ENCODE data around the gene EFCAB12.

The EFCAB12 gene

GRCh38 chr3:129445471-129445870 lies 17.0 kb upstream of the EFCAB12 start:
- no peak for DNase-seq (ENCODE audit: low read depth)

DNA sequence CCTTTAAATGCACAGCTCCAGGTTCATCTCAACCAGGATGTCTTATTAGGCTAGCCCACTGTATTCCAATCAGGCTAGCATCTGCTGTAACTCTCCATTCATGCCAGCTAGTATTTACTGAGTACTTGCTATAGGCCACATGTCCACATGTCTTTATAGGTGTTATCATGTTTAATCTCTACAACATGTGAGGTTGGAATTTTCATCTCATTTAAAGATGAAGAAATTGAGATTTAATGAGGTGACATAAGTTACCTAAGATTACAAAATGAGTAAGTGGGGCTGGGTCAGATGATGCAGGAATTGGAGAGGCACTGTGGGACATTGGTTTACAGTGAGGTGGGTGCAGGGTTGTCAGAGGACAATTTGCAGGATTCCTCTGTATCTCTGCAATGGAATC lies 14.5 kb upstream of the EFCAB12 start:
- no peak for DNase-seq (ENCODE audit: low read depth)

DNA sequence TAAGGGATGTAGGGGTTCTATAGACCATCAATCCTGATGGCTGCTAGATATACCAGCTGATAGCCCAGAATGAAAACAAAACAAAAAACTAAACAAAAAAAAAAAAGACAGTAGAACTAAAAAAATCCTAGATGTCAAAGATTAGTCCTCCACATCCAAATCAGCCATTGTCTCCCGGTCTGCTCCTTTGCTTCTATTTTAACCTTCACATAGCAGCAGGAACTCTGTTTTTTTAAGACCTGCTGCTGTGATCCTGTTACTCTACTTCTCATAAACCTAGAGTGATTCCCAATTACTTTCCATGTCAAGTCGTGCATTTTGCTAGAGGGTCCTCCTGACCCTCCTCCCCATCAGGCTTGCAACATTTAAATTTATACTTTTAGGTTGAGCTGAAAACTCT lies 14.1 kb upstream of the EFCAB12 start:
- DNase-seq (ENCODE audit: low read depth), result no peak

DNA sequence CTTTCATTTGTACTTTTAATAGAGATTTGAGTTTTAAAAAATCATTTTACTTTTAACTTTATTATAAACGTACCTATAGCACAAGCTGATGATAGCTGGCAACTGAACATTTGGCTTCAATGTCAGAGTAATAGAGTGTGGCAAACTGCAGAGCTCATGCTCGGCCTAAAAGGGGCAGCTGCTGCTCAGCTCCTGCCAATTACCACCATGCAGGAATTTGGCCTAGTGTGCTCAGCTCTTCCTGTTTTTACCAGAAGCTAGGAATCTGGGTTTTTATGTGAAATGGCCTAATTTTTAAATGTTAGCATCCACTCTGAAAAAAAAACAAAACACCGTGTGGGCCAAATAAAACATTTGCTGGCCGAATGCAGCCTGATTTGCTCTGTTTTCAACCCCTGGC lies 13.3 kb upstream of the EFCAB12 start:
- no peak for DNase-seq (ENCODE audit: low read depth)

- no peak for DNase-seq (ENCODE audit: low read depth)
Measured at GRCh38 chr3:129441215-129441614, 12.8 kb upstream of the EFCAB12 start.

GRCh38 chr3:129440618-129441190 lies 12.3 kb upstream of the EFCAB12 start:
- DNase-seq (ENCODE audit: low read depth), result no peak

GRCh38 chr3:129439817-129440617 lies 11.6 kb upstream of the EFCAB12 start, which contains the start of the genes IFT122 and MBD4:
Gene IFT122, plus strand, starts transcription at chr3:129440224. Its CDS starts 107 bp downstream, at chr3:129440331.
Gene MBD4, minus strand, starts transcription at chr3:129439948. Its CDS starts 115 bp downstream, at chr3:129439833.
- DNase-seq (ENCODE audit: low read depth), result peak; percentile 98

DNA sequence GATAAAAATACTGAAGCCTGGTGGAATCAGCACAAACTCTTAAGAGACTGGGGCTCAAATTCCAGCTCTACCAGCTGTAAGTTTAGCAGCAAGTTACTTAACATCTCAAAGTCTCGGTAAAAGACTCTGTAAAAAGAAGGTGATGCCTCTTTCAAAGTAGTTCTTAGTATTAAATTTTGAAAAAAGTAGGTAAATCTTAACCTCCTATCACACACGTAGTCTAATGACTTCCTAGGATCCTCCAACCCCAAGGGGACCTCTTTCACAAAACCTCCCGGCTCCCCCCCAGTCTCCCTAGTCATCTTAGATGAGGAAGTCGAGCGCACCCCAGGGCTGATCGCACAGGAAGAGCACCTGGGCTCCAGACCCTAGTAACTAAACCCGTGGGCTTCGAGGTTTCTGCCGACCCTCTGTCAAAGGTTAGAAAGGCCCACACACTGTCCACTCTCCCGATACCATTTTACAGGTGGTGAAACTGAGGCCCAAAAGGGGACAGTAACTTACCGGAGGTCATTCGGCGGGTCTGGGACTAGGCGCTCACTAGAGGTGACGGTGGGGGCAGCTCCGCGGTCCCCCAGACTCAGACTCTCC lies 10.9 kb upstream of the EFCAB12 start:
- no peak for DNase-seq (ENCODE audit: low read depth)

GRCh38 chr3:129435367-129435766 lies 6.9 kb upstream of the EFCAB12 start:
- DNase-seq (ENCODE audit: low read depth), result no peak

GRCh38 chr3:129434140-129434539 lies 5.7 kb upstream of the EFCAB12 start:
- no peak for DNase-seq (ENCODE audit: low read depth)

DNA sequence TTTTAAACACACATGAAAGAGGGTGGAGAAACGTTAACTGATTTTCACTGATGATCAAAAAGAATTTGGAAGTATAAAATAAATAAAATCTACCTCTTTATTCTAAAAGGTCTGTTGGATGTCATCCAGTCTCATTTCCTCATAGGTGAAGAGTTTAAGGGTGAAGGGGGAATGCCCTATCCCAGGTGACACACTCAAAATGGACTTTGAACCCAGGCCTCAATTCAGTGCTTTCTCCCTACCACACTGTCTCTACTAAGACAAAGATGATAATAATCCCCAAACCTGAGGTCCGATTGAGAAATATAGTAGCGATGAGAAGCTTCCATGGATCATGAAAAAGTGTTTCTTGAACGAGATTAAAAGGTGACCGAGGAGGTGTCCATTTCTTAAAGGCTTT lies 5.1 kb upstream of the EFCAB12 start:
- DNase-seq (ENCODE audit: low read depth), result no peak

DNA sequence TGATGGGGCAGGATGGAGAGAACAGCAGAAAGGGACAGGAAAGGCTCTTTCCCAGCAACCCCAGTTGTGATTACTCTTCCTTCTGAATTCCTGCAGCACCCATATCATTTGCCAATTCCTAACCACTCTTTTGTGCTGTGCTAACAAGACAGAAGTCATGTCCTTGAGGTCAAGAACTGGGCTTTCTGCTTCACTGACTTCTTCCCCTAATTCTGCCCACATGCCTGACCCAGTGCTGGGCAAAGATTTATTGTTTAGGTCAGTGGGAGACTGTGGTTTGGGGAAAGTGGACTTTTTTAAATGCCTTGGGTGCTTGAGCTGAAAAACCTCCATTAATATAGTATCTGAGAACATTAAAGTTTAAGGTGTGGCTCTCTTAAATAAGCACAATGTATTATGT lies 4.2 kb upstream of the EFCAB12 start:
- DNase-seq (ENCODE audit: low read depth), result no peak

GRCh38 chr3:129432036-129432435 lies 3.6 kb upstream of the EFCAB12 start:
- DNase-seq (ENCODE audit: low read depth), result no peak

DNA sequence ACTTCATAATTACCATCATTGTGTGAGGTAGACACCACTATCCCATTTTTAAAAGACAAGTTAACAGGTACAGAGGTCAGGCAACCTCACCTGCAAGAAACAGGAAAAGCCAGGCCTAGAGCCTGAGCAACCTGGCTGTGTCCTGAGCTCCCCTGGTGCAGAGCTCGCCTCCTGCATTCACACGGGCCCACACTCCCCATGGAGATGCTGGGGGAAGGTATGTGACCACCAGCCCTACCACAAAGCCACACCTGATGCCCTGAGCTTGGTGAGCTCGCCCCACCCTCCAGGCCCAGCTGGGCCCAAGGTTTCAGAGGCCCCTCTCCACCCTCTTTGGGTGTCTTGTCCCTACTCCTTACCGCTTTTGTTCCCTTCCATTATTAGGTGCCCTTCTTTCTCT lies 1.2 kb upstream of the EFCAB12 start:
- no peak for DNase-seq (ENCODE audit: low read depth)

DNA sequence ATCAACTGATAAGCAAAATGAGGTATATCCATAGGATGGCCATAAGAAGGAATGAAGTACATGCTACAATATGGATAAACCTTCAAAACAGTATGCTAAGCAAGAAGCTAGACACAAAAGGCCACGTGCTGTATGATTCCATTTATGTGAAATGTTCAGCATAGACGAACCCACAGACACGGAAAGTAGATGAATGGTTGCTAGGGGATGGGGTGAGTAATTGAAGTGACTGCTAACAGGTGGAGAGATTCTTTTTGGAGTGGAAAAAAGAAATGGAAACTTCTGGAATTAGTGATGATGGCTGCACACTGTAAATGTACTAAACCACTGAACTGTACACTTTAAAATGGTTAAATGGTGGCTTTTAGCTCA lies 630 bp upstream of the EFCAB12 start:
- no peak for DNase-seq (ENCODE audit: low read depth)

DNA sequence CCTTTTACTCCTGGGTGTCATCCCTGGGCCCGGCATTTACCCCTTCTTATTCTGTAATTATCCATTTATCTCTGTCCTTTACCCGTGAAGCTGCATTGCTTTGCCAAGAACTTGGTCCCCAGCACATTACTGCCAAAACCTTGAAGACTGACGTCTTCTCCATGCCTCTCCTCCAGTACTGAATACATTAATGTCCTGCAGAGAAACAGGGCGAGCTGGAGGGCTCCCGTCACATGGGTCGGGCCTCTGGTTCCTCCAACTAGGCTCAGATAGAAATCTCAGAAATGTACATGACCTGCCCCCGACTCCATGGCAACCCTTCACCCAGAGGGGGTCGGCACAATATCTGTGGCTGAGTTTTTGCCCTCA lies 445 bp downstream of the EFCAB12 start:
- no peak for DNase-seq (ENCODE audit: low read depth)

GRCh38 chr3:129425619-129426018 lies 2.8 kb downstream of the EFCAB12 start:
- DNase-seq (ENCODE audit: low read depth), result no peak

DNA sequence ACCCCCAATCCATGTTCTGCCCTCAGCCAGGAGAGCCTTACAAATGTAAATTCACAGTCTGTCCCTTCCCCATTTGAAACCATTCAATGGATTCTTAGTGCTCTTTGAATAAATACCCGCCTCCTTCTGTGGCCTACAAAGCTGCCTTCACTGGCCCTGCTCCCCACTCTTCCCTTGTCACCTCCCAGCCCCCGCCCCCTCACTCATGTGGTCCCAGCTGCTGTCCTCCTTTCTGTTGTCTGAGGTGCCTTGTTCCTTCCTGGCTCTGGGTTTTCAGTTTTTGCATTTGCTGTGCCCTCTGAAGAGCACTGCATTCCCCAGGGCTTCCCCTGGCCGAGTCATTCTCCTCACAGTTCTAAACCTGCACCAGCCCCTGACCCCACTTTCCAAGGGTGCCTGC lies 3.2 kb downstream of the EFCAB12 start:
- no peak for DNase-seq (ENCODE audit: low read depth)

GRCh38 chr3:129424185-129424841 lies 4.1 kb downstream of the EFCAB12 start:
- DNase-seq (ENCODE audit: low read depth), result no peak

GRCh38 chr3:129422897-129423296 lies 5.5 kb downstream of the EFCAB12 start:
- no peak for DNase-seq (ENCODE audit: low read depth)

GRCh38 chr3:129421988-129422745 lies 6.3 kb downstream of the EFCAB12 start:
- no peak for DNase-seq (ENCODE audit: low read depth)

DNA sequence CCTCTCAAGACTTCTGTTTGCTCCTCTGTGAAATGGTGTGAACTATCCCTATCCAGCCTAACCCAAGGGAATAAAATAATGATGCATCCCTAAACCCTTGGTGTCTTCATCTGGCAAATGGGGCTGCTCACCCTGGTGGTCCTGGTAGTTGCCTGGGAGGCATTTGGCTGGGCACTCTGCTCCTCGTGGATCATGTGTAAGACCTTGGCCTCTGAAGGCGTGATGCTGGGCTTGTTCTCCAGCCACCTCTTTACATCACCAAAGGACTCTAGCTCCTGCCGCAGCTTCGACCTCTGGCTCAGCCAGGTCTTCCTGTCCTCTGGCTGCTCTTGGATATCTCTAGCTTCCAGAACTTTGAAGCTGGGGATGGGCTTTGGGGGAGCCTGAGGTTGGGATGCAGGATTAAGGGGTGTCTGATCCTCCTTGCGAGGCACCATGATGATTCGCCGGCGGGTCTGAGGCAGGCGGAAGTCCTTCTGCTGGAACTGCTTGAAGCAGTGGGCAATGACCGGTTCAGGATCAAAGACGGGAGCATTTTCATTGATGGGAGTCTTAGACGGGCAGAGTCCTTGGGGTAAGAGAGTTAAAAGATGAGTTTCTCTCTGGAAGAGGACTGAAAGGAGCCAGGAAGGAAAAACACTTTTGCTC lies 7.1 kb downstream of the EFCAB12 start:
- DNase-seq (ENCODE audit: low read depth), result no peak

Data from HS-5 (cell line).